Measurements from ENCODE around the gene FTHL17.

DNA sequence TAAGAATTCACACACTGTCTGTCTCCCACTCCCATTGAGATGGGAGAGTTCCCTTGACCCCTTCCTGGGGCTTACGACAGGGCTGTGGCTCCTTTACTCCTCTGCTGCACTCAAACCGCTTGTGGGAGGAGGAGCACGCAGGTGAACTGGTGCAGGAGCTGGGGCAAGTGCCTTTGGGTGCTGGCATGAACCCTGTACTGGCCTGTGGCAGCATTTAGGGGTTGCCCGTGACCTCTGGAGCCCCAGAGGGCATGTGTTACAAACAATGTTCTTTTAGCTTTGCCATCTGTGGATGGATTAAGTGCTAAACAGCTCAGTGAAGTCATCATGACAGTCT lies 21.8 kb upstream of the FTHL17 start:
- TF ChIP-seq POLR2A (IDR thresholded peaks at IDR 0.05) = no peak
- TF ChIP-seq, protein P1, sequence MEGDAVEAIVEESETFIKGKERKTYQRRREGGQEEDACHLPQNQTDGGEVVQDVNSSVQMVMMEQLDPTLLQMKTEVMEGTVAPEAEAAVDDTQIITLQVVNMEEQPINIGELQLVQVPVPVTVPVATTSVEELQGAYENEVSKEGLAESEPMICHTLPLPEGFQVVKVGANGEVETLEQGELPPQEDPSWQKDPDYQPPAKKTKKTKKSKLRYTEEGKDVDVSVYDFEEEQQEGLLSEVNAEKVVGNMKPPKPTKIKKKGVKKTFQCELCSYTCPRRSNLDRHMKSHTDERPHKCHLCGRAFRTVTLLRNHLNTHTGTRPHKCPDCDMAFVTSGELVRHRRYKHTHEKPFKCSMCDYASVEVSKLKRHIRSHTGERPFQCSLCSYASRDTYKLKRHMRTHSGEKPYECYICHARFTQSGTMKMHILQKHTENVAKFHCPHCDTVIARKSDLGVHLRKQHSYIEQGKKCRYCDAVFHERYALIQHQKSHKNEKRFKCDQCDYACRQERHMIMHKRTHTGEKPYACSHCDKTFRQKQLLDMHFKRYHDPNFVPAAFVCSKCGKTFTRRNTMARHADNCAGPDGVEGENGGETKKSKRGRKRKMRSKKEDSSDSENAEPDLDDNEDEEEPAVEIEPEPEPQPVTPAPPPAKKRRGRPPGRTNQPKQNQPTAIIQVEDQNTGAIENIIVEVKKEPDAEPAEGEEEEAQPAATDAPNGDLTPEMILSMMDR (IDR thresholded peaks at IDR 0.05) = no peak
